ENCODE measurements around the gene ZNF407. TPM values are rescaled to one million over a fixed set of nuclear protein-coding genes. Genes with fewer than 3 reads are reported as not detected.

ZNF407 gene
- polyA plus RNA-seq, 1 experiment = 5.8 TPM

DNA sequence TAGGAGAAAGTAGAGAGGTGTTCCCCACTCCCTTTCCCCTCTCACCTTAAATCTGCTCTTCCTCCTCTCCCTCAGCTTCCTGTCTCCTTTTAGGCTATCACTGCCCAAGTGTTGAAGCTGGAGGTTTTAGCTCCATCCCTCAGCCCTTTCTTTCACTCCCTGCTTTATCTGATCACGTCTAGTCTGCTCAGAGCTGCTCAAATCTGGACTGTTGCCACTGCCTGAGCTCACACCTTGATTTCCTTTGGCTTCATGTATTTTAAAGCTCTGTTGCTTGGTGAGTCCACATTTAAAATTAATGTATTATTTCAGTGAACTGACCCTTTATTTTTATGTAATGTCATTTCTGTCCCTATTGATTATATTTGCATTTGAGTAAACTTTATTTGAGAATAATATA, 374.7 kb downstream of the ZNF407 start:
- no peaks in the 10 kb centered on the region for H3K9me3 ChIP-seq (ENCODE audit: control insufficient read depth, insufficient read depth, low read length)
- DNase-seq (ENCODE audit: low read depth, low spot score) = no peak
- H3K27ac ChIP-seq (ENCODE audit: low read depth, low read length) = no peak overlapping the region
- no peak overlapping the region for H3K4me3 ChIP-seq (ENCODE audit: low read depth, low read length)
- ChIA-PET POLR2A (no interaction called here), CTCF (interaction anchor here (1.2 kb wide), 1 partner anchor 9 kb away, joined by 3 read pairs; no protein-coding TSS in a partner anchor)
- no peaks in the 10 kb centered on the region for H3K27me3 ChIP-seq (ENCODE audit: control insufficient read depth, insufficient read depth, low read length)
- TF ChIP-seq, protein P1, sequence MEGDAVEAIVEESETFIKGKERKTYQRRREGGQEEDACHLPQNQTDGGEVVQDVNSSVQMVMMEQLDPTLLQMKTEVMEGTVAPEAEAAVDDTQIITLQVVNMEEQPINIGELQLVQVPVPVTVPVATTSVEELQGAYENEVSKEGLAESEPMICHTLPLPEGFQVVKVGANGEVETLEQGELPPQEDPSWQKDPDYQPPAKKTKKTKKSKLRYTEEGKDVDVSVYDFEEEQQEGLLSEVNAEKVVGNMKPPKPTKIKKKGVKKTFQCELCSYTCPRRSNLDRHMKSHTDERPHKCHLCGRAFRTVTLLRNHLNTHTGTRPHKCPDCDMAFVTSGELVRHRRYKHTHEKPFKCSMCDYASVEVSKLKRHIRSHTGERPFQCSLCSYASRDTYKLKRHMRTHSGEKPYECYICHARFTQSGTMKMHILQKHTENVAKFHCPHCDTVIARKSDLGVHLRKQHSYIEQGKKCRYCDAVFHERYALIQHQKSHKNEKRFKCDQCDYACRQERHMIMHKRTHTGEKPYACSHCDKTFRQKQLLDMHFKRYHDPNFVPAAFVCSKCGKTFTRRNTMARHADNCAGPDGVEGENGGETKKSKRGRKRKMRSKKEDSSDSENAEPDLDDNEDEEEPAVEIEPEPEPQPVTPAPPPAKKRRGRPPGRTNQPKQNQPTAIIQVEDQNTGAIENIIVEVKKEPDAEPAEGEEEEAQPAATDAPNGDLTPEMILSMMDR (IDR thresholded peaks at IDR 0.05; ENCODE audit: low read depth, low read length) = no peak

DNA sequence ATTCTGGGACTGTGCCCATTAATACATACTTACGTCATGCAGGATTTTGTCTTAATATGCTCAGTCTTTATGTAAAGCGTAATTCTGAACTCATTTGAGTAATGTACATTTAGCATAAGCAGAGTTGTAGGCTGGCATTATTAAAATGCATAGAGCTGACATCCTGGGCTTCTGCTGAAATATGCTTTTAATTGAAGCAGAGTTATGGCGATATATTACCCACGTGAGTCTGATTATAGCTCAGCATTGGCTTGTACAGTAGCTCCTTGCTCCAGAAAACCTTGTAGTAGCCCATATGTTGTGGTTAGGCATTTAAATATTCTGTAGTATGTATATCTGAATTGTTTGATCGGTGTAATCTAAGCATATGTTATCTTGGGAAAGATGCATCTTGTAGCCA, 377.3 kb downstream of the ZNF407 start:
- POLR2A ChIA-PET = no interaction called here
- H3K4me3 ChIP-seq (ENCODE audit: low read depth, low read length) = no peak overlapping the region
- CTCF ChIA-PET = interaction anchor here (3.6 kb wide), 1 partner anchor 11 kb away, joined by 20 read pairs; no protein-coding TSS in a partner anchor
- no peaks in the 10 kb centered on the region for H3K27me3 ChIP-seq (ENCODE audit: control insufficient read depth, insufficient read depth, low read length)
- DNase-seq (ENCODE audit: low read depth, low spot score) = no peak
- no peak overlapping the region for H3K27ac ChIP-seq (ENCODE audit: low read depth, low read length)
- no peaks in the 10 kb centered on the region for H3K9me3 ChIP-seq (ENCODE audit: control insufficient read depth, insufficient read depth, low read length)
- TF ChIP-seq, protein P1 (IDR thresholded peaks at IDR 0.05; ENCODE audit: low read depth, low read length) = no peak

DNA sequence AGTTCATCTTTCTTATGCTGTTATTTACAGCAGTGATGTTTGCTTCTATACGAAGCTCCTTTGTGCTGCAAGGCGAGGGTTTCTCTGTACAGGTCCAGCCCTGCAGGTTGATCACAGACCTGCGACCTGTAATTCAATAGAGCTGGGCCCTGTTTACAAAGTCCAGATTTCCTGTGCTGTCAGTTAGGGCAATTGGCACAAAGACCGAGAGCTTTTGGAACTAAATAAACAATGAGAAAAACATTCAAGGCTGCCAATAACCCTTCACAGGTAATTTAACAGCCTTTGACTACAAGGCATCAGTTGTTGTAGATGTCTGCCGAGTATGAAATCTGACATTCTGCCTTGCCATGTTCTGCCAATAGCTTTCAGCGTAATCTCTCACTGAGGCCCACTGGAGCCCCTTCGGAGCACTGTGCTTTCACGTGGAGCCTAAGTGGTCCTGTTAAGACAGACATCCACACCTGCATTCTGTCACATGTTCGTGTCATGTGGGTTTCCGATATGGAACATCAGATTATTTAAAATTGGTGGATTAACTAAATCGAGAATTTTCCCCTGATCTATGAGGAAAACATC, 378.8 kb downstream of the ZNF407 start:
- ChIA-PET CTCF (interaction anchor here (1.0 to 3.6 kb wide), 2 partner anchors 13 to 503 kb away, joined by 3 to 20 read pairs; no protein-coding TSS in a partner anchor), POLR2A (no interaction called here)
- DNase-seq (ENCODE audit: low read depth, low spot score) = no peak
- no peak overlapping the region for H3K27ac ChIP-seq (ENCODE audit: low read depth, low read length)
- no peak overlapping the region for H3K4me3 ChIP-seq (ENCODE audit: low read depth, low read length)
- no peaks in the 10 kb centered on the region for H3K27me3 ChIP-seq (ENCODE audit: control insufficient read depth, insufficient read depth, low read length)
- H3K9me3 ChIP-seq (ENCODE audit: control insufficient read depth, insufficient read depth, low read length) = no peaks in the 10 kb centered on the region
- TF ChIP-seq, protein P1 (IDR thresholded peaks at IDR 0.05; ENCODE audit: low read depth, low read length) = no peak

GRCh38 chr18:74977041-74977440, 379.4 kb downstream of the ZNF407 start:
- TF ChIP-seq, protein P1 (IDR thresholded peaks at IDR 0.05; ENCODE audit: low read depth, low read length) = no peak
- Histone ChIP-seq H3K4me3 (ENCODE audit: low read depth, low read length) (no peak overlapping the region), H3K9me3 (ENCODE audit: control insufficient read depth, insufficient read depth, low read length) (no peaks in the 10 kb centered on the region), H3K27me3 (ENCODE audit: control insufficient read depth, insufficient read depth, low read length) (no peaks in the 10 kb centered on the region), H3K27ac (ENCODE audit: low read depth, low read length) (no peak overlapping the region)
- ChIA-PET POLR2A (no interaction called here), CTCF (interaction anchor here (1.0 to 3.6 kb wide), 2 partner anchors 14 to 502 kb away, joined by 3 to 20 read pairs; no protein-coding TSS in a partner anchor)
- DNase-seq (ENCODE audit: low read depth, low spot score) = no peak

DNA sequence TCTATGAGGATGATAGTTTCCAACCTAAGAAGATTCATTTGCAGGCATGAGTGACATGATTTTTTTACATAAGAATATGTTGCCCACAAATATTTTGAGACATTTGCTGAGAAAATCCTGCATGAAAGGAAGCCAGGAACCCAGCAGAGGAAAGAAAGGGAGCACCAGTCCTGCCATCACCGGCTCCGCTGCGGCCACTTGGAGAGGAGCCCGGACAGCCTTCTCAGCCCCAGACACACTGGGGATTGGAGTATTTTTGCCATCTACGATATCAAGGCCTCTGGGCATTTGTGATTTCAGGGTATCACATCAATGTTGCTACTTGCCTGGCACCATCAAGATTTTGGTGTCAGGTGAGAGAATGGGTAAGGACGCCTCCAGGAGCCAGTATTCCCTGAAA, 383.0 kb downstream of the ZNF407 start:
- no peaks in the 10 kb centered on the region for H3K9me3 ChIP-seq (ENCODE audit: control insufficient read depth, insufficient read depth, low read length)
- no peak overlapping the region for H3K4me3 ChIP-seq (ENCODE audit: low read depth, low read length)
- no peak for DNase-seq (ENCODE audit: low read depth, low spot score)
- ChIA-PET POLR2A (no interaction called here), CTCF (no interaction called here)
- H3K27ac ChIP-seq (ENCODE audit: low read depth, low read length) = no peak overlapping the region
- TF ChIP-seq, protein P1 (IDR thresholded peaks at IDR 0.05; ENCODE audit: low read depth, low read length) = no peak
- no peaks in the 10 kb centered on the region for H3K27me3 ChIP-seq (ENCODE audit: control insufficient read depth, insufficient read depth, low read length)
